GM13977 (cell line): Measurements from ENCODE around the gene TMBIM6.

ENCODE experiments used
- DNase-seq: peaks from one replicate; pipeline ENCODE4 v3.0.0; 2012; ENCODE audit warnings: low spot score
- in situ Hi-C: fragments of 300-500 bp; cut with MboI; formaldehyde crosslinking; loops from one replicate; pipeline ENCODE4 v1.12.0; 2022; ENCODE audit warnings: low sequenced_read_pairs, low pct_unique_long_range_greater_than_20kb, mixed read lengths, inconsistent platforms; ENCODE audit not compliant: unreplicated experiment
- TF ChIP-seq, protein P1 (sequence below): IDR thresholded peaks from 2 replicates; pipeline ENCODE4 v1.5.1; 2012; ENCODE audit warnings: mild to moderate bottlenecking, control low read depth; ENCODE audit not compliant: insufficient read depth; ENCODE audit errors: extremely low read depth, missing control alignments

The TMBIM6 gene

DNA sequence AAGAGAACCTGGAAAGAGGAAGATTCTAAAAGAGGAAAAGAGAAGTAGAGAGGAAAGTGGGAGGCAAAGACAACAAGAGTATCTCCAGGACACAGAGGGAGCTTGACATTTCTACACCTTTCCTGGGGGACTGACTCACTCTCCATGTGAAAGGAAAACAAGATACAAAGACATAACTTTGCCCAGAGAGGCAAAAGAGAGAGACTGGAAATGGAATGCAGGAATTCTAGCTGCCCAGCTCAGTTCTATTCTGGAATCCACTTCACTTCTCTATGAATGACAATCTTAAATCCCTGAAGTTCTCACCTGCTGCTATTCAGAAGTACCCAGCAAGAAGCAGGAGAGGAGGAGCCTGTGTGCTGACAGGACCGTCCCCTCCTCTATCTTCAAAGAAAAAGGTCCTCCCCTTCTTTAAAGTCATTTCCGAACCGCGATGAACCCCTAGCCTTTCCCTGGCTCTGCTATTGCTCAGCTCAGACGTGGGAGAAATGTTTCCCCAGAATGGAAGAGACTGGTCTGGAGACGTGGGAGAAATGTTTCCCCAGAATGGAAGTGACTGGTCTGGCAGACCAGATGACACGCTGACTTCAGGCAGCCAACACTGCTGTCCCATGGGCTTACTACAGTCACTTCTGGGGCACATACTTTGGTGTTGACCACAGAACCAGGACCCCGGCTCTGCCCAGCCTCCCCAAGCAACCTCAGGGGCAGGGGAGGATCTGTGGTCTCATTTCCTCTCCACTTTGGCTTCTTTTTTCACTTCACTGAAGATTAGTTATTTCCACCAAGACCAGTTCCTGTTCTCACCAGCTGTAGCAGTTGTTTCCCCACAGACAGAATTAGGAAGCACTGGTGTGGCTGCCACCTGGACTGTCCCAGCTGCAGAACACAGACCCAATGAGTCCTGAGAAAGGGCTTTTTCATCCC lies 42.5 kb upstream of the TMBIM6 start:
- in situ Hi-C loops: no loop called here
- peak; percentile 60 for DNase-seq
- TF ChIP-seq, protein P1, sequence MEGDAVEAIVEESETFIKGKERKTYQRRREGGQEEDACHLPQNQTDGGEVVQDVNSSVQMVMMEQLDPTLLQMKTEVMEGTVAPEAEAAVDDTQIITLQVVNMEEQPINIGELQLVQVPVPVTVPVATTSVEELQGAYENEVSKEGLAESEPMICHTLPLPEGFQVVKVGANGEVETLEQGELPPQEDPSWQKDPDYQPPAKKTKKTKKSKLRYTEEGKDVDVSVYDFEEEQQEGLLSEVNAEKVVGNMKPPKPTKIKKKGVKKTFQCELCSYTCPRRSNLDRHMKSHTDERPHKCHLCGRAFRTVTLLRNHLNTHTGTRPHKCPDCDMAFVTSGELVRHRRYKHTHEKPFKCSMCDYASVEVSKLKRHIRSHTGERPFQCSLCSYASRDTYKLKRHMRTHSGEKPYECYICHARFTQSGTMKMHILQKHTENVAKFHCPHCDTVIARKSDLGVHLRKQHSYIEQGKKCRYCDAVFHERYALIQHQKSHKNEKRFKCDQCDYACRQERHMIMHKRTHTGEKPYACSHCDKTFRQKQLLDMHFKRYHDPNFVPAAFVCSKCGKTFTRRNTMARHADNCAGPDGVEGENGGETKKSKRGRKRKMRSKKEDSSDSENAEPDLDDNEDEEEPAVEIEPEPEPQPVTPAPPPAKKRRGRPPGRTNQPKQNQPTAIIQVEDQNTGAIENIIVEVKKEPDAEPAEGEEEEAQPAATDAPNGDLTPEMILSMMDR: peak; percentile 1

DNA sequence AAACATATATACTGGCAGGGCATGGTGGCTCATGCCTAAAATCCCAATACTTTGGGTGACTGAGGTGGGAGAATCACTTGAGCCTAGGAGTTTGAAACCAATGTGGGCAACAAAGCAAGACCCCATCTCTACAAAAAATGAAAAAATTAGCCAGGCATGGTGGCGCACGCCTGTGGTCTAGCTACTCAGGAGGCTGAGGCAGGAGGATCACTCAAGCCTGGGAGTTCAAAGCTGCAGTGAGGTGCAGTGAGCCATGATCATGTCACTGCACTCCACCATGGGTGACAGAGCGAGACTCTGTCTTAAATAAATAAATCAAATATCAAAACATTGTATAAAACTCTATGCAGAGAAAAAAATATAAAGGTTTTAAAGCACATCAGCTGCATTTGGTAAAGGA lies 39.3 kb upstream of the TMBIM6 start:
- TF ChIP-seq, protein P1: no peak
- DNase-seq: no peak
- in situ Hi-C loops: loop anchor here (5.0 kb wide), 1 partner anchor 50 kb away; no protein-coding TSS in a partner anchor

DNA sequence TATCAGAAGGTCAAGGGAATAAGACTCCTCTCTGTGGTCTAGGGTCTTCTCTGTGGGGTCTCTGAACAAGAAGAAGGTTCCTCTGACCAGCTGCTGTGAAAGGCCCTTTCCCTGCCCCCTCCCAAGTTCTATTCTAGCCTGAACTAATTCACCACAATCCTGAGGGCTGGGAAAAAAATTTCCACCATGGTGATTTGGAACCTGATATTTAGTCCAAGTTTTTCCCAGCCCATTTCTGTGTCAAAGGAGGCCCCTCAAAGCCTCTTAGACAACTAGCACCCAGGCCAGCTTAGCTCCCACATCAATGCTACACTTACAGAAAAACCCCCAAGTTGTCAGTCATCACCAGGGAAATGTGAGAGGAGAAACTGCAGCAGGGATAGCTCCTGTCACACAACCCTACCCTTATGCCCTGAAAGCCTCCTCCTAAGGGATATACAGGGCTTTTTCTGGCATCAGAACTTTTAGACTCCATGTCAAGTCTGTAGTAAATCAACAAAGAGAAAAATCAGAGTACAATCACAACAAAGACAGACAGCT lies 38.6 kb upstream of the TMBIM6 start:
- TF ChIP-seq, protein P1: no peak
- DNase-seq: no peak
- in situ Hi-C loops: loop anchor here (5.0 kb wide), 1 partner anchor 50 kb away; no protein-coding TSS in a partner anchor

DNA sequence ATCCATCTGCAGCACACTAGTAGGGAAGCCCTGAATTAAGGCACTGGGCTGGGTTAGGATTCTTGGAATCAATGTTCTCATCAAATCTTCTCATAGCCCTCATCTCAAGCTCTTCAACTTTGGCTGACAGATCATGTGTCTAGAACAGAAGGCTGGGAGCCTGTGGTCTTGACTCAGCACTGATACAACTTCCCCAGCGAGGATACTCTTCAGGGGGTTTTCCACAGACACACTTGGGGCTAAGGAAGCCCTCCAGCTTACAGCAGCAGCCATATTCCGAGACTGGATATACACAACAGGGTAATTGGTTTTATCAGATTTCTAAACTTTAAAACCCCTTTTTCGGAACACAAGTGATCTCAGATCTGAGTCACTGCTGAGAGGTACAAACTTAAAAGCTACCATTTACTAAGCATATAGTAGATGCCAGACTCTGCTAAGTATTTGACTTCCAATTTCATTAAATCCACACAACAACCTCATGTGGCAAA lies 37.7 kb upstream of the TMBIM6 start:
- TF ChIP-seq, protein P1: no peak
- peak; percentile 65 for DNase-seq
- in situ Hi-C loops: loop anchor here (5.0 kb wide), 1 partner anchor 51 kb away; no protein-coding TSS in a partner anchor

DNA sequence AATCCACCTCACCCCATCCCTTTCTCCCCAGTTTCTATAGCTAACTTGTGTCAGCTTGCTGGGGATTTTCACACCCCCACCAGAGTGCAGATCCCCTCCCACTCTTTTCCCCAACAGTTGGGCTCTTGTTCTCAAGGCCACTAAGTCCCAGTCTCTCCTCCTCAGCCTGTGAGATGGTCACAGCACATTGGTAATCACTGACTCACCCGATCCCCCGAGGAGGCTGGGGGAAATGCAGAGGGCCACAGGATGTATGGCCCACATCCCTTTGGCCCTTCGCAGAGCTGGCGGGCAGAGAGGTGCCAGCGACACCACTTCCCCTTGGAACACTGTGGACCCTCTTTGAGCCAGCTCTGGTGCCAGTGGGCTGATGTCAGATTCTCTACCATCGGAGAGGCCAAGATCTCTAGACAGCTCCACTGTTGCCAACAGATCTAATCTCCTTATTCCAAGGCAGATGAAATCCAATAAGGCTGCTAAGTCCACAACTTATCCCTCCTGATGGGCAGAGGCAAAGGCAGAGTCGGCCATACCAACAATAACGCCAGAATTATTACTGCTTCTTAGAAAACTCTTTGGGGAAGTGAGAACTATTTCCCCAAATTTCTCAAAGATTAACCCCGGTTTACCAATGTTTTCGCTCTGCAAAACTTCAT lies 35.8 kb upstream of the TMBIM6 start:
- in situ Hi-C loops: no loop called here
- TF ChIP-seq, protein P1: no peak
- peak; percentile 55 for DNase-seq

DNA sequence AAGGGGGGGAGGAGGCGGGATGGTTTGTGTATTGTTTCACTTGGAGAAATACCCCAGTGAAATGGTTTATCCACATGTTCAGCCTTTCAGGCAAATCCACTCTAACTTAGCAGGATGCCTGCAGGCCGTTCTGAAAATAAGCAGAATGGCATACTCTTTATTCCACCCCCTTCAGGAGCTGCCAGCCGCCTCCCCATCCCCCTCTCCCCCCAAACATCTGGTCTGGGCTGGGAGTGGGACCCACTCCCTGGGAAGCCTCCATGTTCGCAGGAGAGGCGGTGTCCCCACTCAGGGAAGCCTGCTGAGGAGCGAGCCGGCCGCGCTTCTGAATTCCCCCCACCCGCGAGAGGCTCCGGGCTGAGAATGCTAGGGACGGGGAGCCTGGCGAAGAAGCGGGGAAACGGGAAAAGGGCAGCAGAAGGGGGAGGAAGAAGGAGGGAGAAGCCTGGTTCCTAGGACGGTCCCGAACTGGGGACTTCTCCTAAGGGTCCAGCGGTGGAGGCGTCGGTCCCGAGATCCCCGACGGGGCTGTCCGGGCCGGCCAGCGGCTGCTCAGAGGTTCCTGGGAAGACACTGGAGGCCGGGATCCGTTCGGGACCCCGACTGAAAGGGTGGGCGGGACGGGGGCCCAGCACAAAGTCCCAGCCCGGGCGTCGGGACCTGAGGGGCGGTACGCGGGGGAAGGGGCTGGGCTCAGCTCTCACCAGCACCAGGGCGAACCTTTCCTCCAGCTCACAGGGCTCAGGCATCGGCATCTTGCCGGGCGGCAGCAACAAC lies 34.8 kb upstream of the TMBIM6 start:
- DNase-seq: no peak
- TF ChIP-seq, protein P1: no peak
- in situ Hi-C loops: no loop called here
